ENCODE data around the gene SYT14. TPM values are rescaled to one million over a fixed set of nuclear protein-coding genes. Genes with fewer than 3 reads are reported as not detected.

Gene SYT14
- total RNA-seq, 1 donor from 2014 or later, result 0.49 TPM

DNA sequence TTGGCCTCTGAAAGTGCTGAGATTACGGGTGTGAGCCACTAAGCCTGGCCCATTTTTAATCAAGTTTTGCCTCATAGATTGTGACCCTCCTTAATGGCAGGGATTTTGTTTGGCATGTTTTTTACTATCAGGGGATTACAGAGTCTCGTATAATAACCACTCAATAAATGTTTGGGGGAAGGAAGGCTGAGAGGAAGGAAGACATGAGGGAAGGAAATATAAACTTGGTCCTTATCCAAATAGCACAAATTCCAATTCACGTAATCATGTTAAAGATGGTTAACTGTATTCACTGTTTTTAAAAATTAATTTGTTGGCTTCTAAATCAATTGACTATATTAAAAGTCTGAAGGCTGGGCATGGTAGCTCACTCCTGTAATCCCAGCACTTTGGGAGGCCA is 263.7 kb downstream of the SYT14 start:
- TF ChIP-seq CTCF (IDR thresholded peaks at IDR 0.05) (no peak), POLR2AphosphoS5 (IDR thresholded peaks at IDR 0.05; ENCODE audit: insufficient read depth in 1 of 2, low read depth in 1 of 2) (no peak), POLR2A (IDR thresholded peaks at IDR 0.05) (no peak)
- Histone ChIP-seq H3K4me3 (no peak overlapping the region), H3K4me1 (no peaks in the 10 kb centered on the region), H3K27me3 (no peaks in the 10 kb centered on the region), H3K36me3 (no peaks in the 10 kb centered on the region), H3K9me3 (no peaks in the 10 kb centered on the region), H3K27ac (no peak overlapping the region)
- intact Hi-C loops (cut with DNase I), result no loop called here
- no peak for DNase-seq (ENCODE audit: extremely low spot score in 2 of 2)

DNA sequence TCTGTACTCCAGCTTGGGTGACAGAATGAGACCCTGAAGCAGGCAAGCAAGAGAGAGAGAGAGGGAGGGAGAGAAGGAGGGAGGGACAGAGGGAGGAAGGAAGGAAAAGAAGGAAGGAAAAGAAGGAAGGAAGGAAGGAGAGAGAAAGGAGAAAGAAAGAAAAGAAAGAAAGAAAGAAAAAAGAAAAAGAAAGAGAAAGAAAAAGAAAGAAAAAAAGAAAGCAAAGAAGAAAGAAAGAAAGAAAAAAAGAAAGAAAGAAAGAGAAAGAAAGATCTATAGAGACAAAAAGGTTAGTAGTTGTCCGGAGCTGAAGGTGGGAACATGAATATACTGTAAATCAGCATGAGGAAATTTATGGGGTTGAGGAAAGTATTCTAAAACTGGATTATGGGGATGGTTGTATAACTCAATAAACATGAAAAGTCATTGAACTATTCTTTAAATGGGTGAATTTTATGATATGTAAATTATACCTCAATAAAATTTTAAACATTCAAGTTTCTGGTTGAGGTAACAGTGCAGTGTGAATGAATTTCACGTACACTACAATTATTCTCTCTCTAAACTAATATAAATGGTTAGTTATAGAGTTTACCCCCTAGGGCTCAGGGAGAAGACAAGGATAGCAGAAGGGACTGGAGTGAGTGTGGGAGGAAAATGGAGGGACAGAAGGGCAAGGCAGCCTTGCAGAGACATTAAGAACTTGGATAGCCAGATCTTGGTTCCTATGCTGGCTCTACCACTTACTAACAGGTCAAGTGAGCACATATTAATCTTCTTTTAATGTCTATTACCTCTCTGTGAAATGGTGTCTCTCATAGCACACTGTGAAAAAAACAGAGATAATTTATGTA is 269.8 kb downstream of the SYT14 start:
- no peaks in the 10 kb centered on the region for H3K36me3 ChIP-seq
- no peaks in the 10 kb centered on the region for H3K9me3 ChIP-seq
- no peak for TF ChIP-seq CTCF (IDR thresholded peaks at IDR 0.05)
- no peak for TF ChIP-seq POLR2AphosphoS5 (IDR thresholded peaks at IDR 0.05; ENCODE audit: insufficient read depth in 1 of 2, low read depth in 1 of 2)
- TF ChIP-seq POLR2A (IDR thresholded peaks at IDR 0.05), result no peak
- intact Hi-C loops (cut with DNase I), result no loop called here
- no peaks in the 10 kb centered on the region for H3K4me1 ChIP-seq
- H3K27ac ChIP-seq, result no peak overlapping the region
- DNase-seq (ENCODE audit: extremely low spot score in 2 of 2), result no peak
- no peak overlapping the region for H3K4me3 ChIP-seq
- no peaks in the 10 kb centered on the region for H3K27me3 ChIP-seq

DNA sequence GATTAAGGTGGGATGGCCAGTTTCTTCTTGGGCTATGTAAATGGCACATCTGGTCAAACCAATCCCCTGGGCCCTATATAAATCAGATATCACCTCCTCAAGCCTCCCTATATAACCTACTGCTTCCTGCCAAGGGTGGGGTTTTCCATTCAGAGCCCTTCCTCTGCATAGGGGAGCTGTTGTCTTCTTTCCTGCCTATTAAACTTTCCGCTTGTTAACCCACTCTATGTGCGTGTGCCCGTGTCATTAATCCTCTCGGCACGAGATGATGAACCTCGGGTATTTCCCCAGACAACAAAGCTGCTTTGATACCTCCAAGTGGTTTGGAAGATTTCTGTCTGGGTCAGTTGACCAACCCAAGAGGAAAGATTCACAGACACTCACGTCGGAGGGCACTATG is 275.3 kb downstream of the SYT14 start:
- Histone ChIP-seq H3K4me1 (no peaks in the 10 kb centered on the region), H3K36me3 (no peaks in the 10 kb centered on the region), H3K27ac (no peak overlapping the region), H3K27me3 (no peaks in the 10 kb centered on the region), H3K4me3 (no peak overlapping the region), H3K9me3 (no peaks in the 10 kb centered on the region)
- TF ChIP-seq POLR2A (IDR thresholded peaks at IDR 0.05), result no peak
- TF ChIP-seq POLR2AphosphoS5 (IDR thresholded peaks at IDR 0.05; ENCODE audit: insufficient read depth in 1 of 2, low read depth in 1 of 2), result no peak
- no peak for TF ChIP-seq CTCF (IDR thresholded peaks at IDR 0.05)
- intact Hi-C loops (cut with DNase I), result no loop called here
- DNase-seq (ENCODE audit: extremely low spot score in 2 of 2), result no peak

DNA sequence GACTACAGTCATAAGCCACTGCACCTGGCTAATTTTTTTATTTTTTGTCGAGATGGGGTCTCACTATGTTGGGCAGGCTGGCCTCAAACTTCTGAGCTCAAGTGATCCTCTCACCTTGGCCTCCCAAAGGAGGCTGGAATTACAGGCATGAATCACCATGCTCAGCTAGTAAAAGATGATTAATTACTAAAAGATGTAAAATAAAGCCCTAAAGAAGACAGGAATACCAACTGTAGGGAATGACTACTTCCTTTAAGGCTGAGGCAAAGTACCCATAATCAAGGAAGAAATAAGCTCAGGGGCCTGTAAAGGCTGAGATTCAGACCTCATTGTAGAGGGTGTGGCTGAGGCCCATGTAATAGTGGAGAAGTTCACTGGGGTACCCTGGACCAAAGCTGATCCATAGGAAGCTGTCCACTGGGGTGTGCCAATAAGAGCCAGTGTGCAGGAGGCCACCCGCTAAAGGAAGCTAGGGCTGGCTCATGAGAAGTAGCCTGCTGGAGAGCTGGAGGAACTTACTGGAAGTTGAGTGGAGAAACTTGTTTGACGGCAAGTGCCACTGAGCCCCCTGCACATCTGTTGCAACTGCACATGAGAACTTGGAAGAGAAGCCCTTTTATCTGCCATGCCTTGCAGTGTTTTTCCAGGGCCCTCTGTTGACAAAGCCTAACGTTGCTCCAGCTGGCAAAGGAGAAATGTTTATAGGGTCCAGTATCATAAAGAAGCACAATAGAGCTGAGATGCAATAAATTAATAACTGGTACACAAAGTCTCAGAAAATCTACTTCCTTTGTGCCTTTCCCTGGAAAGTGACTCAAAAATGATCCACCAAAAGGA is 276.8 kb downstream of the SYT14 start:
- intact Hi-C loops (cut with DNase I), result no loop called here
- Histone ChIP-seq H3K27me3 (no peaks in the 10 kb centered on the region), H3K4me3 (no peak overlapping the region), H3K9me3 (no peaks in the 10 kb centered on the region), H3K36me3 (no peaks in the 10 kb centered on the region), H3K4me1 (no peaks in the 10 kb centered on the region), H3K27ac (no peak overlapping the region)
- DNase-seq (ENCODE audit: extremely low spot score in 2 of 2), result no peak
- TF ChIP-seq CTCF (IDR thresholded peaks at IDR 0.05) (no peak), POLR2A (IDR thresholded peaks at IDR 0.05) (no peak), POLR2AphosphoS5 (IDR thresholded peaks at IDR 0.05; ENCODE audit: insufficient read depth in 1 of 2, low read depth in 1 of 2) (no peak)

Measured in vagina (tissue), 2 donors.